ENCODE measurements around the gene GPR62. TPM values are rescaled to one million over a fixed set of nuclear protein-coding genes. Genes with fewer than 3 reads are reported as not detected.

Gene GPR62
- total RNA-seq, 2 donors from 2014 or later, result 0.12 to 0.82 TPM

DNA sequence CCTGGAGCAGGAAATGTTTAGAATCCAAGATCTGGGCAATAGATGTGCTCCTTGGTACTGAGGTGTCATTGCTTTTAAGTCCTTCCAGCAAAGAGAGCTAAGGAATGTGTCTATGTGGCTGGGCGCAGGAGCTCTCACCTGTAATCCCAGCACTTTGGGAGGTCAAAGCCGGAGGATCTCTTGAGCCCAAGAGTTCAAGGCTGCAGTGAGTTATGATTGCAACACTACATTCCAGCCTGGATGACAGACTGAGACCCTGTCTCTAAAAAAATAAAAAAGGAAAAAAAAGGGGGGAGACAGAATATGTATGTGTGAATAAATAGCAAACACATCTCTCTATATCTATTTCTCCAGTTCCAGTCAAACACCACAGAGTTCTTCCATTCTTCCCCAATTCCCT lies 4.3 kb upstream of the GPR62 start:
- no peaks in the 10 kb centered on the region for H3K27me3 ChIP-seq
- H3K27ac ChIP-seq, result no peak overlapping the region
- TF ChIP-seq, protein P1, sequence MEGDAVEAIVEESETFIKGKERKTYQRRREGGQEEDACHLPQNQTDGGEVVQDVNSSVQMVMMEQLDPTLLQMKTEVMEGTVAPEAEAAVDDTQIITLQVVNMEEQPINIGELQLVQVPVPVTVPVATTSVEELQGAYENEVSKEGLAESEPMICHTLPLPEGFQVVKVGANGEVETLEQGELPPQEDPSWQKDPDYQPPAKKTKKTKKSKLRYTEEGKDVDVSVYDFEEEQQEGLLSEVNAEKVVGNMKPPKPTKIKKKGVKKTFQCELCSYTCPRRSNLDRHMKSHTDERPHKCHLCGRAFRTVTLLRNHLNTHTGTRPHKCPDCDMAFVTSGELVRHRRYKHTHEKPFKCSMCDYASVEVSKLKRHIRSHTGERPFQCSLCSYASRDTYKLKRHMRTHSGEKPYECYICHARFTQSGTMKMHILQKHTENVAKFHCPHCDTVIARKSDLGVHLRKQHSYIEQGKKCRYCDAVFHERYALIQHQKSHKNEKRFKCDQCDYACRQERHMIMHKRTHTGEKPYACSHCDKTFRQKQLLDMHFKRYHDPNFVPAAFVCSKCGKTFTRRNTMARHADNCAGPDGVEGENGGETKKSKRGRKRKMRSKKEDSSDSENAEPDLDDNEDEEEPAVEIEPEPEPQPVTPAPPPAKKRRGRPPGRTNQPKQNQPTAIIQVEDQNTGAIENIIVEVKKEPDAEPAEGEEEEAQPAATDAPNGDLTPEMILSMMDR (IDR thresholded peaks at IDR 0.05), result no peak
- H3K36me3 ChIP-seq, result no peaks in the 10 kb centered on the region
- no peak for DNase-seq (ENCODE audit: low spot score)
- peaks cover 0 to 11% of the 10 kb centered on the region in 2 donors for H3K4me1 ChIP-seq
- no peaks in the 10 kb centered on the region for H3K9me3 ChIP-seq
- H3K4me3 ChIP-seq, result no peak overlapping the region

DNA sequence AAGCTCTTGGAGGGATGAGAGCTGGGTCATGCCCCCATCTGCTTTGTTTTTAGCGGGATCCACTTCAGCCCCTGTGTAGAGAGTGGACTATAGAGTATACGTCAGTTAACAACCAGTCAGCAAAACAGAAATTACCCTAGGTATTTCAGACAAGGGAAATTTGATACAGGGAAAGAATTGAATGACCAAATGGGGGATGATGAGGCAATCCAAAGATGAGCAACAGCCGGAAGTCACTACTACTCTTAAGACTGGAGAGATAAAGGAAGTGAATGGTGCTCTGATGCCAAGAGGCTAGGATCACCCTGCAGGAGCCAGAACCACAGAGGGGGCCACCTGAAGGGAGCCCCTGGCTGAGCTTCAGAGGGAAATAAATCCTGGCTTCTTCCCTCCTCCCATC lies 1.7 kb upstream of the GPR62 start:
- H3K4me3 ChIP-seq, result no peak overlapping the region
- H3K9me3 ChIP-seq, result no peaks in the 10 kb centered on the region
- H3K27me3 ChIP-seq, result no peaks in the 10 kb centered on the region
- no peak overlapping the region for H3K27ac ChIP-seq
- peaks cover 15% of the 10 kb centered on the region for H3K36me3 ChIP-seq
- H3K4me1 ChIP-seq, result peaks cover 0 to 19% of the 10 kb centered on the region in 2 donors
- DNase-seq (ENCODE audit: low spot score), result no peak
- TF ChIP-seq, protein P1 (IDR thresholded peaks at IDR 0.05), result no peak

DNA sequence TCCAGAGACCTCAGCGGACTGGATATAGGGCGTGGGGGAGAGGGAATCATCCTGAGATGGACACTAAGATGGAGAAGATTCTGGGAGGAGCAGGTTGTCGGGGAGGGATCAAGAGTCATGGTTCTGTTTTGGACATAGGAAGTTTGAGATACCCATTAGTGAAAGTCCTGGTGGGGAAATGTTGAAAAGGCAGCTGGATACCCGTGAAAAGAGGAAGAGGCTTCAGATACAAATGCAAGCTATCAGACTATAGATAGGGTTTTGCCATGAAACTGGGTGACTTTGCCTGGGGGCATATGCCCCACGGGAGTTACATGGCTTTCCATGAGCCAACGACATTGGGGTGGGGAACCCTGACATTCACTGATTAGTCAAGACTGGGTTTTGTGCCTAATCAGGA lies 1.1 kb upstream of the GPR62 start:
- peaks cover 21% of the 10 kb centered on the region for H3K36me3 ChIP-seq
- H3K9me3 ChIP-seq, result no peaks in the 10 kb centered on the region
- no peak overlapping the region for H3K27ac ChIP-seq
- DNase-seq (ENCODE audit: low spot score), result no peak
- no peak overlapping the region for H3K4me3 ChIP-seq
- H3K4me1 ChIP-seq, result peaks cover 0 to 19% of the 10 kb centered on the region in 2 donors
- H3K27me3 ChIP-seq, result no peaks in the 10 kb centered on the region
- TF ChIP-seq, protein P1 (IDR thresholded peaks at IDR 0.05), result no peak

DNA sequence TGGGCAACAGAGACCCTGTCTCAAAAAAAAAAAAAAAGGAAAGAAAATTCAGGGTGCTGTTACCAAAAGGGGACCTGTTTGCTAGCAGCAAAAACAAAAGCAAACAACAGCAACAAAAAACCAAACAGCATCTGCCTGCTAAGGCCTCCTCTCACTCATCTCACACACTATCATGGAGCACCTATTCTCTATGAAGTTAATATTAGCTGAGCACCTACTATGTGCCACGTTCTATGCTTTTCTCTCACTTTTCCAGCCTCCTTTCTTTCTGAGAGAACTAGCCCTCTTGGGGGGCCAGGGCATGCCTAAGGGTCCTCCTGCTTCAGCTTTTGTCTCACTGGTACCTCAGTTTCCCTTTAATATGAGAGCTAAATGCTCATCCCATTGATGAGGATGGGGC lies 468 bp upstream of the GPR62 start:
- Histone ChIP-seq H3K27ac (no peak overlapping the region), H3K27me3 (no peaks in the 10 kb centered on the region), H3K36me3 (peaks cover 27% of the 10 kb centered on the region), H3K4me3 (no peak overlapping the region), H3K4me1 (peaks cover 0 to 19% of the 10 kb centered on the region in 2 donors), H3K9me3 (no peaks in the 10 kb centered on the region)
- TF ChIP-seq, protein P1 (IDR thresholded peaks at IDR 0.05), result no peak
- DNase-seq (ENCODE audit: low spot score), result no peak

DNA sequence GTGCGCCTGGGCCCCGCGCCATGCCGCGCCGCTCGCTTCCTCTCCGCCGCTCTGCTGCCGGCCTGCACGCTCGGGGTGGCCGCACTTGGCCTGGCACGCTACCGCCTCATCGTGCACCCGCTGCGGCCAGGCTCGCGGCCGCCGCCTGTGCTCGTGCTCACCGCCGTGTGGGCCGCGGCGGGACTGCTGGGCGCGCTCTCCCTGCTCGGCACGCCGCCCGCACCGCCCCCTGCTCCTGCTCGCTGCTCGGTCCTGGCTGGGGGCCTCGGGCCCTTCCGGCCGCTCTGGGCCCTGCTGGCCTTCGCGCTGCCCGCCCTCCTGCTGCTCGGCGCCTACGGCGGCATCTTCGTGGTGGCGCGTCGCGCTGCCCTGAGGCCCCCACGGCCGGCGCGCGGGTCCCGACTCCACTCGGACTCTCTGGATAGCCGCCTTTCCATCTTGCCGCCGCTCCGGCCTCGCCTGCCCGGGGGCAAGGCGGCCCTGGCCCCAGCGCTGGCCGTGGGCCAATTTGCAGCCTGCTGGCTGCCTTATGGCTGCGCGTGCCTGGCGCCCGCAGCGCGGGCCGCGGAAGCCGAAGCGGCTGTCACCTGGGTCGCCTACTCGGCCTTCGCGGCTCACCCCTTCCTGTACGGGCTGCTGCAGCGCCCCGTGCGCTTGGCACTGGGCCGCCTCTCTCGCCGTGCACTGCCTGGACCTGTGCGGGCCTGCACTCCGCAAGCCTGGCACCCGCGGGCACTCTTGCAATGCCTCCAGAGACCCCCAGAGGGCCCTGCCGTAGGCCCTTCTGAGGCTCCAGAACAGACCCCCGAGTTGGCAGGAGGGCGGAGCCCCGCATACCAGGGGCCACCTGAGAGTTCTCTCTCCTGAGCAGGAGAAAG lies 951 bp downstream of the GPR62 start:
- H3K4me3 ChIP-seq, result peak overlapping the region; percentile 18 to 48

More for the DNA sequence above, 951 bp downstream of the GPR62 start:
- TF ChIP-seq, protein P1 (IDR thresholded peaks at IDR 0.05), result peak; percentile 38 to 52
- H3K9me3 ChIP-seq, result no peaks in the 10 kb centered on the region
- peaks cover 0 to 22% of the 10 kb centered on the region in 2 donors for H3K4me1 ChIP-seq
- peaks cover 39% of the 10 kb centered on the region for H3K36me3 ChIP-seq
- no peaks in the 10 kb centered on the region for H3K27me3 ChIP-seq
- H3K27ac ChIP-seq, result peak overlapping the region; percentile 71 to 76
- DNase-seq (ENCODE audit: low spot score), result no peak
